Endothelial cell of umbilical vein (primary cell): Measurements from ENCODE around the gene SH3BP2. TPM values are rescaled to one million over a fixed set of nuclear protein-coding genes. Genes with fewer than 3 reads are reported as not detected.

Experiments used
- BruUV-seq: library from RNA; stranded (reverse); fragments of 400-500 nt; replicated peaks from 2 replicates; lab custom pipeline; 2021; lab: Mats Ljungman, UMichigan
- CTCF ChIA-PET: fragments of 300-600, 350-600 bp; sonication (Branson Sonifier 250); formaldehyde crosslinking; loops from one replicate; lab custom pipeline; 2021; ENCODE audit warnings: antibody characterized with exemption, inconsistent platforms; lab: Charles Lee
- POLR2A ChIA-PET: fragments of 300-600, 350-600 bp; sonication (Branson Sonifier 250); formaldehyde crosslinking; loops from one replicate; lab custom pipeline; 2021; ENCODE audit warnings: antibody characterized with exemption, inconsistent platforms; lab: Charles Lee
- DNase-seq: peaks from one replicate; pipeline ENCODE4 v3.0.0-alpha.2; 2011; ENCODE audit warnings: low read depth, low spot score
- FAIRE-seq: peaks from 2 replicates; lab custom pipeline; 2011; peaks lifted over from hg19 to GRCh38; lab: Jason Lieb, UNC
- H2AFZ ChIP-seq: 2 replicates; pipeline ENCODE4 v1.6.0; 2012; ENCODE audit warnings: low read depth, low read length, control low read depth, inconsistent platforms
- H3K27ac ChIP-seq: 2 replicates; pipeline ENCODE4 v1.5.1; 2011; ENCODE audit warnings: low read depth, mild to moderate bottlenecking, control low read depth, low read length, moderate library complexity; ENCODE audit not compliant: insufficient read depth
- H3K27me3 ChIP-seq, 2 experiments: 2 replicates each; pipeline versions ENCODE4 v1.6.0 to v1.6.1; 2011; ENCODE audit warnings: low read length in 2 of 2, mixed read lengths in 1 of 2; ENCODE audit not compliant: control insufficient read depth in 2 of 2, insufficient read depth in 2 of 2
- H3K36me3 ChIP-seq, 2 experiments: 2 replicates in 1 of 2; 3 replicates in 1 of 2; pipeline ENCODE4 v1.5.1; 2011; ENCODE audit warnings: low read length in 2 of 2, mild to moderate bottlenecking in 1 of 2, moderate library complexity in 1 of 2; ENCODE audit not compliant: control insufficient read depth in 2 of 2, insufficient read depth in 2 of 2; ENCODE audit errors: extremely low read depth in 1 of 2
- H3K4me1 ChIP-seq: 3 replicates; pipeline ENCODE4 v1.5.1; 2011; ENCODE audit warnings: mild to moderate bottlenecking, low read length; ENCODE audit not compliant: control insufficient read depth, insufficient read depth; ENCODE audit errors: extremely low read depth
- H3K4me2 ChIP-seq: 2 replicates; pipeline ENCODE4 v1.6.1; 2011; ENCODE audit warnings: low read length, control low read depth, mixed read lengths; ENCODE audit not compliant: insufficient read depth
- H3K4me3 ChIP-seq, 3 experiments: fragments of 200-600 bp in 1 of 3; sonication (generic), shearing (Covaris generic) in 1 of 3; replicated peaks in 1 of 3; 2 replicates each; pipeline ENCODE4 v1.5.1; 2011 to 2016; ENCODE audit warnings: control low read depth in 3 of 3, low read length in 3 of 3, mild to moderate bottlenecking in 2 of 3, inconsistent platforms in 1 of 3, low read depth in 1 of 3, moderate library complexity in 1 of 3; ENCODE audit not compliant: insufficient read depth in 1 of 3
- H3K79me2 ChIP-seq: 2 replicates; pipeline ENCODE4 v1.6.0; 2012; ENCODE audit warnings: low read length, inconsistent platforms; ENCODE audit not compliant: control insufficient read depth, insufficient read depth
- H3K9ac ChIP-seq: replicated peaks from 2 replicates; pipeline ENCODE3; 2011; ENCODE audit warnings: low read length, control low read depth; ENCODE audit not compliant: insufficient read depth; ENCODE audit errors: extremely low read depth
- H3K9me1 ChIP-seq: replicated peaks from 3 replicates; pipeline ENCODE4 v1.6.0; 2011; ENCODE audit warnings: mild to moderate bottlenecking, low read length; ENCODE audit not compliant: control insufficient read depth, insufficient read depth; ENCODE audit errors: extremely low read depth
- H3K9me3 ChIP-seq: replicated peaks from 2 replicates; pipeline ENCODE4 v1.5.1; 2012; ENCODE audit warnings: low read length, inconsistent platforms; ENCODE audit not compliant: control insufficient read depth, insufficient read depth
- H4K20me1 ChIP-seq: replicated peaks from 2 replicates; pipeline ENCODE3; 2011; ENCODE audit warnings: mild to moderate bottlenecking, low read length; ENCODE audit not compliant: control insufficient read depth, insufficient read depth; ENCODE audit errors: extremely low read depth
- CTCF ChIP-seq, 2 donors: IDR thresholded peaks; 1 replicate in 1 of 2; 2 replicates in 1 of 2; pipeline ENCODE4 v1.5.1; 2011; ENCODE audit warnings: low read length in 2 of 2, mild to moderate bottlenecking in 2 of 2, moderate library complexity in 2 of 2, control low read depth in 1 of 2, inconsistent platforms in 1 of 2, low read depth in 1 of 2; ENCODE audit not compliant: insufficient read depth in 1 of 2; ENCODE audit errors: extremely low read depth in 1 of 2
- EZH2 ChIP-seq: IDR thresholded peaks from 2 replicates; pipeline ENCODE4 v1.6.1; 2012; ENCODE audit warnings: borderline replicate concordance, low read depth, mild to moderate bottlenecking, moderate library complexity, low read length, inconsistent platforms; ENCODE audit not compliant: severe bottlenecking
- FOS ChIP-seq: IDR thresholded peaks from 2 replicates; pipeline ENCODE4 v1.6.1; 2011; ENCODE audit warnings: mild to moderate bottlenecking, low read length, moderate library complexity, borderline replicate concordance; ENCODE audit not compliant: insufficient read depth
- GATA2 ChIP-seq: IDR thresholded peaks from 2 replicates; pipeline ENCODE4 v1.7.0; 2011; ENCODE audit warnings: low read depth, mild to moderate bottlenecking, moderate library complexity, mixed read lengths, low read length; ENCODE audit not compliant: insufficient read length, insufficient read depth
- JUN ChIP-seq: IDR thresholded peaks from 2 replicates; pipeline ENCODE4 v1.6.1; 2011; ENCODE audit warnings: borderline replicate concordance, low read depth; ENCODE audit not compliant: insufficient read length, insufficient read depth
- MAX ChIP-seq: IDR thresholded peaks from 2 replicates; pipeline ENCODE4 v1.6.1; 2011; ENCODE audit not compliant: insufficient read depth, insufficient read length
- MYC ChIP-seq: IDR thresholded peaks from one replicate; pipeline ENCODE4 v1.6.1; 2011; ENCODE audit warnings: mild to moderate bottlenecking, low read depth, low read length
- POLR2A ChIP-seq: IDR thresholded peaks from 2 replicates; pipeline ENCODE4 v1.6.1; 2012; ENCODE audit warnings: low read depth, mild to moderate bottlenecking, control low read depth, low read length
- POLR2AphosphoS5 ChIP-seq: IDR thresholded peaks from 2 replicates; pipeline ENCODE4 v1.6.1; 2012; ENCODE audit warnings: low read depth, mild to moderate bottlenecking, control low read depth, low read length, moderate library complexity; ENCODE audit not compliant: insufficient read depth
- dilution Hi-C: fragments of 300-500 bp; cut with MboI; formaldehyde crosslinking; loops from one replicate; pipeline ENCODE4 v1.15.0; 2019; ENCODE audit warnings: low sequenced_read_pairs; ENCODE audit not compliant: extremely low pct_ligation_motif_present
- intact Hi-C: fragments of 100-400 bp; cut with micrococcal nuclease; formaldehyde crosslinking; loops from one replicate; pipeline ENCODE4 v1.10.0; 2022
- polyA plus RNA-seq, 4 experiments: library from polyadenylated mRNA; depleted of rRNA in 3 of 4; stranded (reverse) in 3 of 4; unstranded in 1 of 4; fragments of >200 nt; gene quantifications; 2 replicates each; pipeline versions ENCODE4 v1.2.1 to v1.2.3, GENCODE V29; 2011 to 2012; ENCODE audit warnings: missing spikeins in 1 of 4
- total RNA-seq: library from RNA; stranded (reverse); gene quantifications from 2 replicates; pipeline ENCODE4 v1.2.3, GENCODE V29; 2021

Gene SH3BP2
- total and polyA plus RNA-seq, 2 donors (not counting 3 experiments of a cell fraction or from before 2014, with no cell fraction given): 69.2 to 73.9 TPM

GRCh38 chr4:2850966-2851798, 58.3 kb downstream of the SH3BP2 start:
- CTCF ChIA-PET: interaction anchor here (1.6 kb wide), 1 partner anchor 88 kb away, joined by 6 read pairs; no protein-coding TSS in a partner anchor
- no peaks in the 10 kb centered on the region for H3K9me1 ChIP-seq
- dilution Hi-C loops: no loop called here
- H3K36me3 ChIP-seq: peaks cover 0 to 3% of the 10 kb centered on the region in 2 experiments
- TF ChIP-seq EZH2 (no peak), CTCF (IDR thresholded peaks at IDR 0.05; ENCODE audit: extremely low read depth in 1 of 2, insufficient read depth in 1 of 2, low read depth in 1 of 2, low read length in 2 of 2) (no peak), MYC (no peak), MAX (no peak), FOS (no peak), GATA2 (no peak), POLR2A (no peak), JUN (no peak), POLR2AphosphoS5 (no peak)
- H3K27me3 ChIP-seq: no peaks in the 10 kb centered on the region
- H3K4me1 ChIP-seq: no peaks in the 10 kb centered on the region
- H3K79me2 ChIP-seq: peaks cover 87% of the 10 kb centered on the region
- H3K9me3 ChIP-seq: no peaks in the 10 kb centered on the region
- H3K4me2 ChIP-seq: no peak overlapping the region
- no TSS peak for BruUV-seq
- DNase-seq: no peak
- no peak overlapping the region for H2AFZ ChIP-seq
- peaks cover 7% of the 10 kb centered on the region for H4K20me1 ChIP-seq
- no peak for FAIRE-seq
- H3K4me3 ChIP-seq: no peak overlapping the region
- intact Hi-C loops: no loop called here
- no peak overlapping the region for H3K27ac ChIP-seq
- no peak overlapping the region for H3K9ac ChIP-seq
- POLR2A ChIA-PET: no interaction called here
